Kidney (tissue), 14 donors: ENCODE measurements around the gene ZSCAN18. TPM values are rescaled to one million over a fixed set of nuclear protein-coding genes. Genes with fewer than 3 reads are reported as not detected.
A peak's percentile ranks its signal among the peaks of the same experiment; 100 is the strongest.

ENCODE experiments used
- DNase-seq, 5 donors: peaks; one replicate each; pipeline ENCODE4 v3.0.0-alpha.2; 2013 to 2020
- FAIRE-seq: peaks from 2 replicates; lab custom pipeline; 2012; peaks lifted over from hg19 to GRCh38; lab: Jason Lieb, UNC
- H3K27ac ChIP-seq, 2 donors: one replicate each; pipeline ENCODE4 v1.7.0; 2013; ENCODE audit warnings: low read depth in 2 of 2, low read length in 2 of 2, inconsistent platforms in 1 of 2
- H3K27me3 ChIP-seq: one replicate; pipeline ENCODE4 v1.7.1; 2013; ENCODE audit warnings: low read length, inconsistent platforms; ENCODE audit not compliant: control insufficient read depth, insufficient read depth
- H3K36me3 ChIP-seq, 3 donors: one replicate each; pipeline versions ENCODE4 v1.7.0 to v1.7.1; 2013; ENCODE audit warnings: low read length in 3 of 3, control low read depth in 1 of 3, inconsistent platforms in 1 of 3; ENCODE audit not compliant: insufficient read depth in 3 of 3, control insufficient read depth in 2 of 3
- H3K4me1 ChIP-seq, 3 donors: one replicate each; pipeline versions ENCODE4 v1.7.0 to v1.7.1; 2013; ENCODE audit warnings: low read length in 3 of 3, inconsistent platforms in 1 of 3, low read depth in 1 of 3; ENCODE audit not compliant: control insufficient read depth in 2 of 3, insufficient read depth in 2 of 3
- H3K4me3 ChIP-seq, 3 donors: one replicate each; pipeline versions ENCODE4 v1.7.0 to v1.8.1; 2013; ENCODE audit warnings: low read length in 3 of 3, control low read depth in 1 of 3, inconsistent platforms in 1 of 3
- H3K9ac ChIP-seq, 3 donors: one replicate each; pipeline versions ENCODE4 v1.7.0 to v1.7.1; 2013; ENCODE audit warnings: low read length in 3 of 3, control low read depth in 1 of 3, inconsistent platforms in 1 of 3
- H3K9me3 ChIP-seq, 3 donors: one replicate each; pipeline versions ENCODE4 v1.7.0 to v1.7.1; 2013; ENCODE audit warnings: low read length in 3 of 3, control low read depth in 1 of 3, inconsistent platforms in 1 of 3; ENCODE audit not compliant: control insufficient read depth in 2 of 3, insufficient read depth in 1 of 3
- intact Hi-C: fragments of 100-400 bp; cut with DNase I; formaldehyde crosslinking; loops from one replicate; pipeline ENCODE4 v1.11.1; 2022
- polyA plus RNA-seq: library from polyadenylated mRNA; stranded (reverse); fragments of 350-450 nt; fragmentation: Illumina TruSeq; extraction: RNeasy Lipid Tissue Mini Kit (QIAGEN cat#74804); gene quantifications from one replicate; pipeline ENCODE4 v1.2.3, GENCODE V29; 2014; ENCODE audit warnings: low read depth, low replicate concordance; ENCODE audit not compliant: insufficient read depth
- total RNA-seq: library from RNA; stranded (reverse); fragmentation: NEBNext Ultra II Directional; extraction: Animal tissue kit (Norgen Biotek cat#: 25700); gene quantifications from one replicate; pipeline ENCODE4 v1.2.1, GENCODE V29; 2021
- TF ChIP-seq, protein P1 (sequence below): IDR thresholded peaks from 3 replicates; pipeline ENCODE4 v1.5.1; 2012; ENCODE audit warnings: mild to moderate bottlenecking, moderate library complexity, borderline replicate concordance; ENCODE audit not compliant: insufficient read depth; ENCODE audit errors: extremely low read depth
- donor health status: control.
- donor health status: control.
- donor health status: control.
- donor health status: control.
- donor health status: control.
- donor health status: DM: yes; HTN: yes; CAD: no.
- donor health status: Normal renal cell carcinoma (clear cell type).

The ZSCAN18 gene
- total and polyA plus RNA-seq, 2 donors from 2014 or later: 73.2 to 103 TPM

DNA sequence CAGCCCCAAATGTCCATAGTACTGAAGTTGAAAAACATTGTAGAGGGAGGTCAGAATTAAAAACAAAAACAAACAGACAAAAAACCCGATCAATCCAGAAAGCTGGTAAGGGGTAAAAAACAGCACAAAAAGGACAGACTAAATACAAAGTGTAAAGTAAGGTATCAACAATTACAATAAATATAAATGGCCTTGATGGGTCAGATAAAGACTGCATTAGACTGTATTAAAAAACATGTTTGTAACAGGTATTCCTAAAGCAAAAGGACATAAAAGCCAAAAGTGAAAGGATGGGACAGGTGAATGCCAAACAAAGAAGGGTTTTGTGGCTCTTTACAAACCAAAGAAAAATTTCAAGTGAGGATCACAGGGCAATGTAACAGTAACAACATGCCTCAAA is 36.2 kb upstream of the ZSCAN18 start:
- Histone ChIP-seq H3K36me3 (peaks cover 20 to 53% (median 28%) of the 10 kb centered on the region in 3 donors), H3K9ac (no peak overlapping the region), H3K9me3 (peaks cover 10 to 75% (median 45%) of the 10 kb centered on the region in 3 donors), H3K27me3 (no peaks in the 10 kb centered on the region), H3K4me3 (peak overlapping the region in 1 of 3 donors; percentile 3), H3K27ac (no peak overlapping the region), H3K4me1 (no peaks in the 10 kb centered on the region)
- no peak for FAIRE-seq
- no peak for DNase-seq
- intact Hi-C loops: no loop called here
- TF ChIP-seq, protein P1, sequence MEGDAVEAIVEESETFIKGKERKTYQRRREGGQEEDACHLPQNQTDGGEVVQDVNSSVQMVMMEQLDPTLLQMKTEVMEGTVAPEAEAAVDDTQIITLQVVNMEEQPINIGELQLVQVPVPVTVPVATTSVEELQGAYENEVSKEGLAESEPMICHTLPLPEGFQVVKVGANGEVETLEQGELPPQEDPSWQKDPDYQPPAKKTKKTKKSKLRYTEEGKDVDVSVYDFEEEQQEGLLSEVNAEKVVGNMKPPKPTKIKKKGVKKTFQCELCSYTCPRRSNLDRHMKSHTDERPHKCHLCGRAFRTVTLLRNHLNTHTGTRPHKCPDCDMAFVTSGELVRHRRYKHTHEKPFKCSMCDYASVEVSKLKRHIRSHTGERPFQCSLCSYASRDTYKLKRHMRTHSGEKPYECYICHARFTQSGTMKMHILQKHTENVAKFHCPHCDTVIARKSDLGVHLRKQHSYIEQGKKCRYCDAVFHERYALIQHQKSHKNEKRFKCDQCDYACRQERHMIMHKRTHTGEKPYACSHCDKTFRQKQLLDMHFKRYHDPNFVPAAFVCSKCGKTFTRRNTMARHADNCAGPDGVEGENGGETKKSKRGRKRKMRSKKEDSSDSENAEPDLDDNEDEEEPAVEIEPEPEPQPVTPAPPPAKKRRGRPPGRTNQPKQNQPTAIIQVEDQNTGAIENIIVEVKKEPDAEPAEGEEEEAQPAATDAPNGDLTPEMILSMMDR: no peak

DNA sequence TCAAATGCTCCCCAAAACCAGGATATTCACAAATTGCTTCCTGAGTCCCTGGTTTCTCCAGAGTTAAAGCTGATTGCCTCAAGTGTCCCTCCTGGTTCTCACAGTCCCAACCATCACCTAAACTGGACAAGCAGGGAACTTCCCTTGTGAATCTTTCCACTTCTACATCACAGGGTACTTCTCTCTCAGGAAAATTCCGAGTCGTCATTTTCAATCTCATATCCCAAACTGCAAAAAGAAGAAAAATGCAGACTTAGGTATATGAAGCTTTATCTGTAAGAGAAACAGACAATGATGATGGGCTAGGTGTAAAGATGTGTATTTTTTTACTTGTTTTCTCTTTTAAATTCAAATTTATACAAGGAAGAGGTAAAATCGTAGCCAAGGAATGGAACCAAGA is 31.3 kb upstream of the ZSCAN18 start:
- H3K4me3 ChIP-seq: peak overlapping the region in 2 of 3 donors; percentile 30 to 57

DNA sequence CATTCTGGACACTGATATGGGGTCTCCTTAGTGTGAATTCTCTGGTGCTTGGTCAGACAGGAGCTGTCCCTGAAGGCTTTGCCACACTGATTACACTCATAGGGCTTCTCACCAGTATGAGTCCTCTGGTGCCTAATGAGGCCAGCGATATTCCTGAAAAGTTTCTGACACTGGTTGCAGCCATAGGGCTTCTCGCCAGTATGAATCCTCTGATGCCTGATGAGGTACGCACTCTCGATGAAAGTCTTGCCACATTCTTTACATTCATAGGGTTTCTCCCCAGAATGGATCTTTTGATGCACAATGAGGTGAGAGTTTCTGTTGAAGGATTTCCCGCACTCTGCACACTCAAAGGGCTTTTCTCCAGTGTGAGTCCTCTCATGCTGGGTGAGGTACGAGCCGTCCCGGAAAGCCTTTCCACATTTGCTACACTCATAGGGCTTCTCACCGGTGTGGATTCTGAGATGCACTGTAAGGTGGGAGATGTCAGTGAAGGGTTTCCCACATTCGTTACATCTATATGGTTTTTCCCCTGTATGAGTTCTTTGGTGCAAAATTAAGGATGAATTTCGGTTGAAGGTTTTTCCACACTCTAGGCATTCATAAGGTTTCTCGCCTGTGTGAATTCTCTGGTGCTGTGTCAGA is 30.1 kb upstream of the ZSCAN18 start:
- TF ChIP-seq, protein P1: no peak
- Histone ChIP-seq H3K36me3 (peaks cover 30 to 44% (median 31%) of the 10 kb centered on the region in 3 donors), H3K27me3 (no peaks in the 10 kb centered on the region), H3K4me1 (no peaks in the 10 kb centered on the region), H3K9me3 (peaks cover 24 to 96% (median 65%) of the 10 kb centered on the region in 3 donors), H3K27ac (no peak overlapping the region), H3K4me3 (peak overlapping the region in 2 of 3 donors; percentile 26 to 30), H3K9ac (no peak overlapping the region)
- intact Hi-C loops: no loop called here
- FAIRE-seq (no peak), DNase-seq (no peak)

More for the DNA sequence above, 31.3 kb upstream of the ZSCAN18 start:
- Histone ChIP-seq H3K27ac (no peak overlapping the region), H3K36me3 (peaks cover 35 to 53% (median 39%) of the 10 kb centered on the region in 3 donors), H3K4me1 (no peaks in the 10 kb centered on the region), H3K9me3 (peaks cover 27 to 96% (median 69%) of the 10 kb centered on the region in 3 donors), H3K27me3 (no peaks in the 10 kb centered on the region), H3K9ac (no peak overlapping the region)
- TF ChIP-seq, protein P1: no peak
- intact Hi-C loops: no loop called here
- DNase-seq (no peak), FAIRE-seq (no peak)

DNA sequence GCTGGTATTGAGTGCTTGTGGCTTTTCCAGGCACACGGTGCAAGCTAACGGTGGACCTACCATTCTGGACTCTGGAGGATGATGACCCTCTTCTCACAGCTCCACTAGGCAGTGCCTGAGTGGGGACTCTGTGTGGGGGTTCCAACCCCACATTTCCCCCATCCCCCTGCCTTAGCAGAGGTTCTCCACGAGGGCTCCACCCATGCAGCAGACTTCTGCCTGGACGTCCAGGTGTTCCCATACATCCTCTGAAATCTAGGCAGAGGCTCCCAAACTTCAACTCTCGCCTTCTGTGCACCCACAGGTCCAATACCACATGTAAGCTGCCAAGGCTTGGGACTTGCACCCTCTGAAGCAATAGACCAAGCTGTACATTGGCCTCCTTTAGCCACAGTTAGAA is 25.3 kb upstream of the ZSCAN18 start:
- no peak for DNase-seq
- no peak overlapping the region for H3K27ac ChIP-seq
- no peak for FAIRE-seq
- H3K4me3 ChIP-seq: no peak overlapping the region
- H3K9me3 ChIP-seq: peaks cover 12 to 86% (median 45%) of the 10 kb centered on the region in 3 donors
- intact Hi-C loops: no loop called here
- no peaks in the 10 kb centered on the region for H3K27me3 ChIP-seq
- no peak overlapping the region for H3K9ac ChIP-seq
- H3K36me3 ChIP-seq: peaks cover 10 to 11% (median 10%) of the 10 kb centered on the region in 3 donors
- H3K4me1 ChIP-seq: no peaks in the 10 kb centered on the region
- TF ChIP-seq, protein P1: no peak
